ENCODE measurements around the gene ZFR2. TPM values are rescaled to one million over a fixed set of nuclear protein-coding genes. Genes with fewer than 3 reads are reported as not detected.

ZFR2 gene
- total RNA-seq, 1 experiment from 2014 or later = 1.7 TPM

DNA sequence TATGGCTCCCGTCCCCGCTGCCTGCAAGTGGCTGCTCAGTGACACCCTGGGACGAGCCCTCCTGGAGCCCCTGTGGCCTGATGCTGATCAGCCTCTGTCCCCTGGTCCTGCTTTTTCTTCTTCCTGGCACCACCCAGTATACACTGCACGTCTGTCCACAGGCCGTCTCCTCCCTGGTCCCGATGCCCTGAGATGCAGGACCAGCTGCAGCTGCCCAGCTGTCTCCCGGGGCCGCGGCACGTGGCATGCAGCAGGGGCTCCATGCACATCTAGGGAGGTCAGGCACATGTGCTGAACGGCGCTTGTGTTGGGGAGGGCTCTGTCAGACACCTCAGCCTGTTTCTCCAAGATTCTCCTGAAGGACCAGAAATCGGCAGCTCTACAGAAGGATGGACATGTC is 30.2 kb downstream of the ZFR2 start:
- POLR2A ChIA-PET (ENCODE audit: low non-redundant PET) = no interaction called here

DNA sequence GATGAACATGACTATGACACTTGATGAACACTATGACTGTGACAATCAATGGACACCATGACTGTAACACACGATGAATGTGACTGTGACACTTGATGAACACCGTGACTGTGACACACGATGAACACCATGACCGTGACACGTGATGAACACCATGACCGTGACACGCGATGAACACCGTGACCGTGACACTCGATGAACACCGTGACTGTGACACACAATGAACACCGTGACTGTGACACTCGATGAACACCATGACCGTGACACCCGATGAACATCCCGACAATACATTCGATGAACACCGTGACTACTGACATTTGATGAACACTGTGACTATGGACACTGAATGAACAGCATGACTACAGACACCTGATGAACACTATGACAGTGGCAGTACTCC is 30.9 kb downstream of the ZFR2 start:
- DNase-seq (ENCODE audit: low spot score) = no peak
- no TSS peak for BruUV-seq (replicated peaks)
- H3K27ac ChIP-seq (ENCODE audit: low read depth, low read length, poor library complexity, severe bottlenecking) = no peak overlapping the region
- H3K36me3 ChIP-seq (ENCODE audit: insufficient read depth, low read length, poor library complexity, severe bottlenecking) = no peaks in the 10 kb centered on the region
- H3K4me1 ChIP-seq (ENCODE audit: insufficient read depth, low read length, poor library complexity, severe bottlenecking) = no peaks in the 10 kb centered on the region
- ChIA-PET POLR2A (ENCODE audit: low non-redundant PET) (no interaction called here), CTCF (no interaction called here)
- no peak overlapping the region for H3K4me3 ChIP-seq (ENCODE audit: low read depth, low read length, poor library complexity, severe bottlenecking)
- H3K27me3 ChIP-seq (replicated peaks; ENCODE audit: insufficient read depth, low read depth, low read length, poor library complexity) = no peaks in the 10 kb centered on the region
- TF ChIP-seq, protein P1, sequence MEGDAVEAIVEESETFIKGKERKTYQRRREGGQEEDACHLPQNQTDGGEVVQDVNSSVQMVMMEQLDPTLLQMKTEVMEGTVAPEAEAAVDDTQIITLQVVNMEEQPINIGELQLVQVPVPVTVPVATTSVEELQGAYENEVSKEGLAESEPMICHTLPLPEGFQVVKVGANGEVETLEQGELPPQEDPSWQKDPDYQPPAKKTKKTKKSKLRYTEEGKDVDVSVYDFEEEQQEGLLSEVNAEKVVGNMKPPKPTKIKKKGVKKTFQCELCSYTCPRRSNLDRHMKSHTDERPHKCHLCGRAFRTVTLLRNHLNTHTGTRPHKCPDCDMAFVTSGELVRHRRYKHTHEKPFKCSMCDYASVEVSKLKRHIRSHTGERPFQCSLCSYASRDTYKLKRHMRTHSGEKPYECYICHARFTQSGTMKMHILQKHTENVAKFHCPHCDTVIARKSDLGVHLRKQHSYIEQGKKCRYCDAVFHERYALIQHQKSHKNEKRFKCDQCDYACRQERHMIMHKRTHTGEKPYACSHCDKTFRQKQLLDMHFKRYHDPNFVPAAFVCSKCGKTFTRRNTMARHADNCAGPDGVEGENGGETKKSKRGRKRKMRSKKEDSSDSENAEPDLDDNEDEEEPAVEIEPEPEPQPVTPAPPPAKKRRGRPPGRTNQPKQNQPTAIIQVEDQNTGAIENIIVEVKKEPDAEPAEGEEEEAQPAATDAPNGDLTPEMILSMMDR (conservative IDR thresholded peaks at IDR 0.05; ENCODE audit: low read depth, low read length) = no peak
- TF ChIP-seq EZH2 (IDR thresholded peaks at IDR 0.05; ENCODE audit: borderline replicate concordance, low read depth, low read length, poor library complexity, severe bottlenecking) = no peak
- intact Hi-C loops (cut with micrococcal nuclease; ENCODE audit: unreplicated experiment) = no loop called here
- H3K9me3 ChIP-seq (ENCODE audit: low read depth, low read length, poor library complexity, severe bottlenecking) = no peaks in the 10 kb centered on the region

More for the DNA sequence above, 30.2 kb downstream of the ZFR2 start:
- no TSS peak for BruUV-seq (replicated peaks)
- no peak for DNase-seq (ENCODE audit: low spot score)
- Histone ChIP-seq H3K4me3 (ENCODE audit: low read depth, low read length, poor library complexity, severe bottlenecking) (no peak overlapping the region), H3K4me1 (ENCODE audit: insufficient read depth, low read length, poor library complexity, severe bottlenecking) (no peaks in the 10 kb centered on the region), H3K36me3 (ENCODE audit: insufficient read depth, low read length, poor library complexity, severe bottlenecking) (no peaks in the 10 kb centered on the region), H3K27me3 (replicated peaks; ENCODE audit: insufficient read depth, low read depth, low read length, poor library complexity) (no peaks in the 10 kb centered on the region), H3K27ac (ENCODE audit: low read depth, low read length, poor library complexity, severe bottlenecking) (no peak overlapping the region), H3K9me3 (ENCODE audit: low read depth, low read length, poor library complexity, severe bottlenecking) (no peaks in the 10 kb centered on the region)
- CTCF ChIA-PET = no interaction called here
- TF ChIP-seq, protein P1 (conservative IDR thresholded peaks at IDR 0.05; ENCODE audit: low read depth, low read length) = no peak
- TF ChIP-seq EZH2 (IDR thresholded peaks at IDR 0.05; ENCODE audit: borderline replicate concordance, low read depth, low read length, poor library complexity, severe bottlenecking) = no peak
- intact Hi-C loops (cut with micrococcal nuclease; ENCODE audit: unreplicated experiment) = no loop called here

DNA sequence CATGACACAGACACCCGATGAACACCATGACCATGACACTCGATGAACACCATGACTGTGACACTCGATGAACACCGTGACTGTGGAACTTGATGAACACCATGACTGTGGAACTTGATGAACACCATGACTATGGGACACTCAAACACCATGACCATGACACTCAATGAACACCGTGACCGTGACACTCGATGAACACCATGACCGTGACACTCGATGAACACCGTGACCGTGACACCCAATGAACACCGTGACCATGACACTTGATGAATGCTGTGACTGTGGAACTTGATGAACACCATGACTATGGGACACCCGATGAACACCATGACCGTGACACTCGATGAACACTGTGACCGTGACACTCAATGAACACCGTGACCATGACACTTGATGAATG is 31.5 kb downstream of the ZFR2 start:
- intact Hi-C loops (cut with micrococcal nuclease; ENCODE audit: unreplicated experiment) = no loop called here
- POLR2A ChIA-PET (ENCODE audit: low non-redundant PET) = no interaction called here
- H3K4me3 ChIP-seq (ENCODE audit: low read depth, low read length, poor library complexity, severe bottlenecking) = no peak overlapping the region
- DNase-seq (ENCODE audit: low spot score) = no peak
- no peaks in the 10 kb centered on the region for H3K36me3 ChIP-seq (ENCODE audit: insufficient read depth, low read length, poor library complexity, severe bottlenecking)
- BruUV-seq (replicated peaks) = no TSS peak
- H3K4me1 ChIP-seq (ENCODE audit: insufficient read depth, low read length, poor library complexity, severe bottlenecking) = no peaks in the 10 kb centered on the region
- TF ChIP-seq, protein P1 (conservative IDR thresholded peaks at IDR 0.05; ENCODE audit: low read depth, low read length) = no peak
- TF ChIP-seq EZH2 (IDR thresholded peaks at IDR 0.05; ENCODE audit: borderline replicate concordance, low read depth, low read length, poor library complexity, severe bottlenecking) = no peak
- no peaks in the 10 kb centered on the region for H3K27me3 ChIP-seq (replicated peaks; ENCODE audit: insufficient read depth, low read depth, low read length, poor library complexity)
- CTCF ChIA-PET = no interaction called here
- no peak overlapping the region for H3K27ac ChIP-seq (ENCODE audit: low read depth, low read length, poor library complexity, severe bottlenecking)
- H3K9me3 ChIP-seq (ENCODE audit: low read depth, low read length, poor library complexity, severe bottlenecking) = no peaks in the 10 kb centered on the region
